HG03135 (cell line): ENCODE results near the gene MEF2B.
"Not testable (repeated sequence)": the region's sequence is repeated elsewhere in the genome, so short reads cannot be mapped to it uniquely, and the experiment has no call there.

Experiments
- ATAC-seq: cut with Tn5 transposase; IDR thresholded peaks from one replicate; pipeline ENCODE4 v1.9.1; 2021; ENCODE audit warnings: mild to moderate bottlenecking, moderate library complexity; ENCODE audit not compliant: unreplicated experiment

Gene MEF2B

DNA sequence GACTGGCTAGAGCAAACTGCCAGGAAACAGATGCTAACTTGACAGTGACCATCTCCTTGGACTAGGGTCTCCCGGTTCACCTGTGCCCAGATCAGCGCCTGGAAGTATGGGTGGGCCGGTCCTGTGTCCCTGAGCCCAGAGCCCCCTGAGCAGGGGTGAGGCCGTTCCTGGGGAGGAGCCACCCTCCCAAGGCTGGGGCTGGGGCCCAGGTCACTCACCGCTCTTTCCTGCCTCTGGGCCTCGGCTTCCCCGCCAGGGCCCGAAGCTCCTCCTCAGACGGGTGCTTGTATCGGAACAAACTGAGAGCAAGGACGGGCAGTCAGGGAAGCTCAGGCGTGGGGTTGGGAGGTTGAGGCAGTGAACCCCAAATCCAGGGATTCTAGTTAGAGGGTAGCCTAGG, 37.2 kb downstream of the MEF2B start:
- no peak for ATAC-seq

DNA sequence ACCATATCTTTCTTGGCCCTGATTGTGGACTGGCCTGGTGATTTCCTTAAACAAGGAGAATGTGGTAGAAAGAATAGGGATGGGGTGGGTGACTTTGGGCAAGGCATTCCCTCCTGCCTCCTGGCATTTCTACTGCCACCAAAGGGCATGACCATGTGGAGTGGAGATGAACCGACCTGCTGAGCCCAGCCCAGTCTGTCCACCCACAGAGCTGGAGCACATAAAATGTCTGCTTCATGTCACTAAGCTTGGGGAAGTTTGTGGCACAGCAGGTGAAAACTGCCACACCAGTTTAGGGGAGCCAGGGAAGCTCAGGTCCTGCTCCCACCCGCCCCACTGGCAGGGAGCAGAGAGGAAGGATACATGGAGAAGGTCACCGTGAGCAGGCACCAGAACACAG, 38.1 kb downstream of the MEF2B start:
- no peak for ATAC-seq

DNA sequence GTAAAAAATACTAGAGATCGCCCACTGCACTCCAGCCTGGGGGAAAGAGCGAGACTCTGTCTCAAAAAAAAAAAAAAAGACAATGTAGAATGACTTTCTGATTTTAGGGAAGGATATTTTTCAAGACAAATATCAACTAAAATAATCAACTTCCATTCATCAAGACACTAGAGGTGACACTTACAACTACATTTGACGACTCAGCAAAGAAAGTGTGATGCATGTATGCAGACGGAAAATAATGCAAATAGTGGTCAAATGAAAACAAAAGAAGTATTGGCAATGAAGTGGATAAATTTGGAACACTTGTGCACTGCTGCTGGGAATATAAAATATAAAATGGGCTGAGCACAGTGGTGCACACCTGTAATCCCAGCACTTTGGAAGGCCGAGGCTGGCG, 44.0 kb downstream of the MEF2B start:
- ATAC-seq: no peak

DNA sequence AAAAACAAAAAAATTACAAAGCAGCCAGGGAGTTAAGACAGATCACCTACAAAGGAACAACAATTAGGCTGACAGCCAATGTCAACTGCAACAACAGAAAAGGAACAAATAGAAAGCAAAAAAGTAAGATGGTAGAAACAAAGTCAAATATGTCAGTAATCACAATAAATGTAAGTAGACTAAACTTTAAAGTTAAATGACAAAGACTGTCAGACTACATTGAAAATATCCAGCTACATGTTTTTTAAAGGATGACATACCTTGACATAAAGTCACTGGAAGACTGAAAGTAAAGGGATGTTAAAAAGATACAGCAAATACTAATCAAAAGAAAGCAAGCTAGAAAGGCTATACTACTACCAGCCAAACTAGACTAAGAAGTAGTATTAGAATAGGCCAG, 46.7 kb downstream of the MEF2B start:
- no peak for ATAC-seq

DNA sequence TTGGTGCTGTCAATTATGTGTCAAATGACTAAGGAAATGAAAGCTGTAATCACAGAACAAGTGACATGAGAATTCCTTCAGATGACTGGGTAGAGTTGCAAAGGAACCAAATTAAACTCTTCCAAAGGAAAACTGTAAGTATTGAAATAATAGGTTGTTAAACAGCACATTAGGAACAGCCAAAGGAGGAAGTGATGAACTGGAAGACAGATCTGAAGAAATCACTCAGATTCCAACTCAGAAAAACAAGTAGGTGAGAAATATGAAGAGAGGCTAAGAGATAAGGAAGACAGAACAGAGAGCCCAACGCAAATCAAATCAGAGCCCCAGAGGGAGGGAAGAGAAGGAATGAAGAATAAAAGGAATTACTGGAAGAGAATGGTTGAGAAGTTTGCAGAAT, 47.2 kb downstream of the MEF2B start:
- ATAC-seq: no peak

DNA sequence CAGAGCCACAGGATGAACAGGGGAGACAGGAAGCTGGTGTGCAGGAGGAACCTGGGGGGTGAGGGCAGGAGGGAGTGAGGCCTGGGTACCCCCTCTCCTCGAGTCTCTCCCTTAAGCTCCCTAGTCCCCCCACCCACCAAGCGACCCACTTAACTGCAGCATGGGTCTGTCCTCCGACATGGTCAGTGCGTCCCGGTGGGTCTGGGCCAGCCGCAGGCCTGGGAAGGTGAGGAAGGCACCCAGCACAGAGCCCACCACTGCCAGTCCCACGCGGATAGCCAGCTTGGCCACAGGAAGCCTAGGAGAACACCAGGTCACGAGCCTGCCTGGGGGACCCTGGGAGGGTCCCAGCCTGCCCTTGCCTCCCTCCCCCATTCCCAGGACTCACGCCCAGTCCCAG, 48.7 kb downstream of the MEF2B start:
- no peak for ATAC-seq

DNA sequence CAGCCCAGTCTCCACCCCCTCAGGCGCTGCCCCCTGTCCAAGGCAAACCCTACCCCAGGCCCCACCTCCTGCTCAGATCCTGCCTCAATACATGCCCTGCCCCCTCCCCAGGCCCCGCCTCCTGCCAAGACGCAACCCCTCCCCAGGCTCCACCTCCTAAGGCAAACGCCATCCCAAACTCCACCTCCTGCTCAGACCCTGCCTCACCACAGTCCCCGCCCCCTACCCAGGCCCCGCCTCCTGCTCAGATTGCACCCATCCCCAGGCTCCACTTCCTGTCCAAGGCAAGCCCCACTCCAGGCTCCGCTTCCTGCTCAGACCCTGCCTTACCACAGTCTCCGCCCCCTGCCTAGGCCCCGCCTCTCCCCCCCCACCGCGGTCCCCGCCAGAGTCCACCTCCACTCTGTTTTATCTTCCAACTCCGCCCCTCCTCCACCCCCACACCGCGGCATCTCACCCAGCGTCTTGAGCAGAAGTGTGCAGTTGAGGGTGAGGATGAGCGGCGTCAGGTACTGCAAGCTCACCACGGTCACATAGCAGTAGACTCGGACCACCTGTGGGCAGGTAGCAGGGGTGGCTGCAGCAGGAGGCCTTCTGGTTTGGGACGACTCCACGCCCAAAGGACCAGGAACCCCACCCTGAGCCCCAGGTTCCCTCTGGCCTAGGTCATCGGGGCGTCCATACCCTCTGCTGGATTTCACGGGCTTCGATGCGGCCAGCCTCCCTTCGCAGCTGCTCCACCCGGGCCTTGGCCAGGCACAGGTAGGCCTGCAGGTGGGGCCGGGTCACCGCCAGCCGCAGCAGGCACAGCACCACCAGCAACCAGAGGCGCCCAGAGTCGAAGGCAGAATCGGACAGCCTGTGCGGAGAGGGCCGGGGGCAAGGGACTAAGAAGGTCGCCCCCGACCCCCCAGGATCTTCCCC, 49.5 kb downstream of the MEF2B start:
- ATAC-seq: no peak

DNA sequence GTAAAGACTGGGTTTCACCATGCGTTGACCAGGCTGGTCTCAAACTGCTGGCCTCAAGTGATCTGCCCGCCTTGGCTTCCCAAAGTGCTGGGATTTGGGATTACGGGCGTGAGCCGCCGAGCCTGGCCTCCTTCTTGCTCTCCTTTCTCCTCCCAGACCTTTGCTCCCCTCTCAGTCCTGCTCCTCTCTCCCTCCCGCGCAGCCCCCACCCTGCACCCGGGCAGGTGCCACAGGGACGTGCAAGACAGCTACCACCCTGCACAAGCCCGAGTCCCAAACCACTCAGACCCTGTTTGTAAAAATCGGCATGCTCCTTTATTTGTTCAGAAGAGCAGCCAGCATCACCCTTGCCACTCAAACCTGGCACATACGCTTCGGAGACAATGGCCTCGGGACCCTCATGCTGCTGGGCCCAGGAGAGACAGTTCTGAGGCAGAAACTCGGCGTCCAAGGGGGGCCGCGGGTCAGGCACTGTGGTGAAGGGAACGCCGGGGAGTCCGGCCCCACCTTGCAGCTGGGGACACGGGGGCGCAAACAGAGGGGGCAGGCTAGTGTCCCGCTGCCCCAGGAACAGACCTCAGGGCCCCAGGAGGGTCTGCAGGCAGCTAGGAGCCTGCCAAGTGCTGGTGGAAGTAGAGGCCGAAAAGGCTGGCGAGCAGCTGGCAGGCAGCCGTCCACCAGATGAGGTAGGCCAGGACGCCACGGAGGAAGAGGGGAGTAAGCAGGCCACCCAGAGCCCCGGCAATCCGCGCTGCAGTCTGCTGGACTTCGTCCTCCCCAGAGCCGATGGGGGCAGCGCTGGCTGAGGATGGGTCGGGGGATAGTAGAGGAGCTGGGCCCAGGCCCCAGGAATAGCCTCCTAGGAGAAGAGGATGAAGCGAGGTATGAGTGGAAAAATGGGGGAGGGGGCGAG, 50.5 kb downstream of the MEF2B start:
- no peak for ATAC-seq

DNA sequence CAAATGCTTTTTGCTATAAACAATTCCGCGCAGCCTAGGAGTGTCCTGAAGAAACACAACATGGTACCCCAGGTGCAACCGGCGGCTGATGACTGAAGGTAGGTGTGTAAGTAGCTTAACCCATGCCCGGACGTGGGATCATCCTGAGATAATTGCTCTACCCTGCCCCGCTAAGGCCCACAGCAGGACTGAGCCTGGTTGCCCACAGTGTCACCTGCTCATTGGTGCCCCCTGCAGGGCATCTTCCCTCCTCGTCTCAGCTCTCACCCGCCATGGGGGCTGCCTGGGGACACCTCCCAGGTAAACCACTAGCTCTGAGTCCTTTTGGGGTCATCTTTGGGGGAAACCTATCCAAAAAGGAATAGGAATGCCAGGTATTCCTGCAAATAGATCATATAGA, 54.1 kb downstream of the MEF2B start:
- no peak for ATAC-seq

DNA sequence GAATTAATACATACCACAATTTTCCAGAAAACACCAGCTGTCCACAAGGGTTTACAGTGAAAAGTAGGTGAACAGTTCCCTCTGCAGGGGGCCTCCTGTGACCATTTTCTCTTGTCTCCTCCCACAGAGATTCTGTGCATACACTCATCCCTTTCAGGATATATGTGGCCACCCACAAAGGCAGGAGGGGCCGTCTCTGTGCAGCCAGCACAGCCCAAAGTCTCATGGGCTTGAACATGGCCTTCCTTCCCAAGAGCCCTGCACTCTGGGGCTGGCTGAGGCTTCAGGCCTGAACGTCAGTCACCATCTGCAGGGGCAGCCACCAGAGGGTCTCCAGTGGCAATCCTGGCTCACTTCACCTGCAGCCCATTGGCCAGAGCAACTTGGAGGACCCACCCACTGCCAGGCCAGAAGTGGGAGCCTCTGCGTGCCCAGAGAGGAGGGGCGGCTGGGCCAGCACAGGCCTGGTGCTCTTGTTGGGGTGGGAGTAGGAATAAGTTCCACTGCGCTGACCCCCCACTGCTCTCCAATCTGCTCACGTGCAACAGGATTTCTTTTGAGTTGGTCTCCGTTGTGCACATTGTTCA, 56.9 kb downstream of the MEF2B start:
- ATAC-seq: no peak

DNA sequence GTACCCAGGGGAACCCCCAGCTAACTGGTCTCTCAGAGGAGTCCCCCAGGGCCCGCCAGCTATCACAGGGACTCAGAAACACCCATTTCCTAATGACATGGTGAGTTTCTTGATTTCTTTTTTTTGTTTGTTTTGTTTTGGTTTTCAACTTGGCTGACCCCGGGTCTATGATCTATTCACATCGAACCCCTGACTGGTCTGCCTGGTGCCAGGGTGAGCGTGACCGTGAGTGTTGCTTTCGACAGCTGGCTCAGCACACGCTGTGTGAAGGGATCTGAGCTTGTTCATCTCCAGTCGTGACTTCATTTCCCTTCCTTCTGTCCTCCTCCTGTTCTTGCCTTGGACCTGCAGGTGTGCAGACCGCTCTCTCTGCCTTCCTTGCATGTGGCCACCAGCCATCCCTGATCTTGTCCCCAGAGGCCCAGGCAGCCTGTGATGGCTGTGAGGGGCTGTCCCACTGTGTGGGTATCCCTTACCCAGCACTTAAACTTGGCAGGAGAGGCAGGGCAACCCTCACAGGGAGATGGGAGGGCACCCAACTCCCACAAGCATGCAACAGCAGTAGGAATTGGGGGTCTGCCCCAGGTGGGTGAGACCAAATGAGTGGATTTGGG, 58.0 kb downstream of the MEF2B start:
- ATAC-seq: no peak

DNA sequence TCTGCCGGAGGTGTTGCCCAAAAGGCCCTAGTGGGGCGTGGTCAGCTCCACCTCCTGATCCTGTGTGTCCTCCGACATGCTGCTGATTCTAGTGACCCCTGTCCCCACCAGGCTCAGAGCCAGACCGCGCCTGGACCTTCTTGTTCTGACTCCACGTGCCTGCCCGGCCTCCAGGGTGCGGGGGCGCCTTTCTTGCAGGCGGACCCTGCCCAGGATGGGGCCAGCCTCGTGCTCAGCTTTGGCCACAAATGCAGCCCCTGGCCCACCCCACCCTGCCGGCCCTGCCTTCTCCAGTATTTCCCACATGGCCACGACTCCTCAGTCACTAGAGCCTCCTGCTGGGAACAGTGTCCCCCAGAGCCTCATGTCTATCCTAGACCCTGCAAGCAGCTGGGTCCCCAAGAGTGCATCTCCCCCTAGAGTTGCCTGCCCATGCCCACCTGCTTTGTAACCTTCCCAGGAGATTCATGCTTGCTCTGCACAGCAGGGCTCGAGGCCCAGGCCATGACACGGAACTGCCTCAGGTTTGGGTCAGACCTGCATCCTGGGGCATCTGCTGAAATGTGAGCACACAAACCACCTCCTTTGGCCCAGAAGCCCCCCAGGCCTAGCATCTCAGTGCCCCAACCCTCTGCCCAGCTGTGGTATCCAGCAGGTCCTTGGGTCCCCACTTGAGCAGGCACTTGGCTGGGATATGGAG, 58.8 kb downstream of the MEF2B start:
- no peak for ATAC-seq

DNA sequence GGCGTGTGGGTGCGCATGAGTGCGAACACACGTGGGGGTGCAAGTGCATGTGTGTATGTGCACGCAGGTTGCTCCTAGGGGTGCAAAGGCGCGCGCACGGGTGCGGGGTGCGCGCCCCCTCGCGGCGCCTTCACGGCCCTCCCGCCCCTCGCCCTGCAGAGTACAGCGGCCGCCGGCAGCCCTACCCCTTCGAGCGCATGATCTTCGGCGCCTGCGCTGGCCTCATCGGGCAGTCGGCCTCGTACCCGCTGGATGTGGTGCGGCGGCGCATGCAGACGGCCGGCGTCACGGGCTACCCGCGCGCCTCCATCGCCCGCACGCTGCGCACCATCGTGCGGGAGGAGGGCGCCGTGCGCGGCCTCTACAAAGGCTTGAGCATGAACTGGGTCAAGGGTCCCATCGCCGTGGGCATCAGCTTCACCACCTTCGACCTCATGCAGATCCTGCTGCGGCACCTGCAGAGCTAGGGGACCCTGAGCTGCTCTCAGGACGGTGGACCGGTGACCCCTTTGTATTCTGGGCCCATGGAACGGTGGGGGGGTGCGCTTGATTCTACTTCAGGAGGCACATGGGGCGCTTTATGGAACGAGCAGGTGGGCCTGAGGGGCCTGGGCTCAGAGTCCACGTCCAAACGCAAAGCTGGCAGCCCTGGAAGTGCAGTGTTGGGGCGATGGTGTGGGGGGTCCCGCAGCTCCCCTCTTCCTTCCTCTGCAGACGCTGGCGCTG, 59.5 kb downstream of the MEF2B start:
- no peak for ATAC-seq

DNA sequence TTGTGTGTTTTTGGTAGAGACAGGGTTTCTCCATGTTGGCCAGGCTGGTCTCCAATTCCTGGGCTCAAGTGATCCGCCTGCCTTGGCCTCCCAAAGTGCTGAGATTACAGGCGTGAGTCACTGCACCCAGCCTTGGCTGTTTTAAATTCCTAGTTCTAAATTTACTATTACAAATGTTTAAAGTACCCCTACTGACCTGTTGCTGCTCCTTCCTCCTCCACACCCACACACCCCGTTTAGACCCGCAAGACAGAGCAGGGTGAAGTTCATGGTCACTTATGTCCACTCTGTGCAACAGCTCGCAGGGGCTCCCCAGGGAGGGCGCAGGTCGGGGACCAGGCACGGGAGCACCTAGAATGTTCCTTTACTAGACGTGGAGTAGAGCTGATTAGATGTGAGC, 60.5 kb downstream of the MEF2B start:
- ATAC-seq: no peak

DNA sequence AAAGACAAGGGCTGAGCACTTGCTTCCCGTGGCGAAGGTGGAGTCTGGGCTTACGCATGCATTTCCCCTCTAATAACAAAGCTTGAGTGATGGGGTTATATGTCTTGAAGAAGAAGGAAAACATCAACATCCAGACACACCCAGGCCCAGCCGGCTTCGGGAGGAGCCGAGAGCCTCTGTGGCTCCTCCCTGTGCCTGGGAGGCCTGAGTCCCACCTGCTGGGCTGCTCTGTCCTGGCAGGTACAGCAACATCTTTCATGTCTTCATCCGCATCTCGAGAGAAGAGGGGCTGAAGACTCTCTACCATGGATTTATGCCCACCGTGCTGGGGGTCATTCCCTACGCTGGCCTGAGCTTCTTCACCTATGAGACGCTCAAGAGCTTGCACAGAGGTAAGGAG, 62.4 kb downstream of the MEF2B start:
- ATAC-seq: no peak

DNA sequence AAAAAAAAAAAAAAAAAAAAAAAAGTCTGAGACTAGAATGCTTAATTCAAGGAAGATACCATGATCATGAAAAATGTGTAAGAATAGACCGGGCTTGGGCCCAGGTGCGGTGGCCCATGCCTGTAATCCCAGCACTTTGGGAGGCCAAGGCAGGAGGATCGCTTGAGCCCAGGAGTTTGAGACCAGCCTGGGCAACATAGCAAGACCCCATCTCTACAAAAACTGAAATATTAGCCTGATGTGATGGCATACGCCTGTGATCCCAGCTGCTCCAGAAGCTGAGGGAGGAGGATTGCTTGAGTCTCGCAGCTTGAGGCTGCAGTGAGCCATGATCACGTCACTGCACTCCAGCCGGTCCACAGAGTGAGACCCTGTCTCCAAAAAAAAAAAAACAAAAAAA, 63.1 kb downstream of the MEF2B start:
- not testable (repeated sequence) for ATAC-seq

DNA sequence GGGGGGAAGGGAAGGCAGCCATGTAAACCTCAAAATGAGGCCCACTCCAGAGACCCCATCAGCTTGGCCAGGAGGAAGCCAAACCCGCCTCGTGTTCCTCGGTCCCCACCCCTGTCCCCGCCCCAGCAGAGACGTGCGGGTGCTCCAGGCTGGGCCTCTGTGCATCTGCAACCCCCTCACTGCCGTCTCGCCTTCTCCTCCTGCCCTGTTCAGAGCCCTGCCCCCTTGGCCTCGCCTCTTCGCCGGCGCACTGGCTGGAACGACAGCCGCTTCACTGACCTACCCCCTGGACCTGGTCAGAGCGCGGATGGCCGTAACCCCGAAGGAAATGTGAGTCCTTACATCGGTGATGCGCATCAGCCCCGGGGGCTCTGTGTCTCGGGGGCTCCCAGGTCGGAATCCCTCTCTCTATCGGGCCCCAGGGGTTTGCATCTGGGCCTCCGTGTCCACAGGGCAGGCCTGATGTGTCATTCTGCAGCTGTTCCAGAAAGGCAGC, 64.0 kb downstream of the MEF2B start:
- ATAC-seq: no peak

DNA sequence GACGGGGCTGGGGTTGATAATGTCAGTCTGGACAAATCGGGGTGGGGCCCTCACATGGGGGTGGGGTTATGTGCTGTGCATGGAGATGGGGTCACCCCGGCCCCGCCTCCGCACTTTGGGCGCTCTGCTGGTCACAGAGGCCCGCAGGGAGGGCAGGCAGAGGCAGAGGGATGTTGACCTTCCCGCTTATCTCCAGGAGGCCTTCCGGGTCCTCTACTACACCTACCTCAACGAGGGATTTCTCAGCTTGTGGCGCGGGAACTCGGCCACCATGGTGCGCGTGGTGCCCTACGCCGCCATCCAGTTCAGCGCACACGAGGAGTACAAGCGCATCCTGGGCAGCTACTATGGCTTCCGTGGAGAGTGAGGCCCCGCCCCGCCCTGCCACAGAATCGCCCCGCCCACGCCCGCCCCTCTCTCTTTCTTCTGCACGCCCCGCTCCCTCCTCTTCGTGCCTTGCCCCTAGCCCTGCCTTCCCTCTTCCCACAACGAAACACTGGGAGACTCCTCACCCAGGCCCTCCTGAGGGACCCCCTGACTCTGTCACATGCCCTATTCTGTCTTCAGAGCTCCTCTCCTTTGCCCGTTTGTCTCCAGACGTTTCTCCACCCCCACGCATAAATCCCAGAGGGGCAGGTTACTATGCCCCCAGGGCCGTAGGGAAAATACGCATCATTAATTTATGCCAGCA, 64.6 kb downstream of the MEF2B start:
- ATAC-seq: no peak

DNA sequence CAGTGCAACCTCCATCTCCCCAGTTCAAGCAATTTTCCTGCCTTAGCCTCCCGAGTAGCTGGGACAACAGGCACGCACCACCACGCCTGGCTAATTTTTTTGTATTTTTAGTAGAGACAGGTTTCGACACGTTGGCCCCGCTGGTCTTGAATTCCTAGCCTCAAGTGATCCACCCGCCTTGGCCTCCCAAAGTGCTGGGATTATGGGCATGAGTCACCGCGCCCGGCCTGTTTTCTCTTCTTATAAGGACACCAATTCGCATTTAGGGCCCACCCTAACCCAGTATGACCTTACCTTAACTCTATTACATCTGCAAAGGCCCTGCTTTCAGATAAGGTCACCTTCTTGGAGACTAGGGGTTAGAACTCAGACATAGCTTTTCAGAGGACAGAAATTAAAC, 66.9 kb downstream of the MEF2B start:
- ATAC-seq: no peak
